HG02678 (cell line): ENCODE data around the gene CACNA1D.
A peak's percentile ranks its signal among the peaks of the same experiment; 100 is the strongest.

Source experiments
- ATAC-seq: cut with Tn5 transposase; IDR thresholded peaks from one replicate; pipeline ENCODE4 v1.9.1; 2021; ENCODE audit warnings: mild to moderate bottlenecking, moderate library complexity; ENCODE audit not compliant: unreplicated experiment

Gene CACNA1D

DNA sequence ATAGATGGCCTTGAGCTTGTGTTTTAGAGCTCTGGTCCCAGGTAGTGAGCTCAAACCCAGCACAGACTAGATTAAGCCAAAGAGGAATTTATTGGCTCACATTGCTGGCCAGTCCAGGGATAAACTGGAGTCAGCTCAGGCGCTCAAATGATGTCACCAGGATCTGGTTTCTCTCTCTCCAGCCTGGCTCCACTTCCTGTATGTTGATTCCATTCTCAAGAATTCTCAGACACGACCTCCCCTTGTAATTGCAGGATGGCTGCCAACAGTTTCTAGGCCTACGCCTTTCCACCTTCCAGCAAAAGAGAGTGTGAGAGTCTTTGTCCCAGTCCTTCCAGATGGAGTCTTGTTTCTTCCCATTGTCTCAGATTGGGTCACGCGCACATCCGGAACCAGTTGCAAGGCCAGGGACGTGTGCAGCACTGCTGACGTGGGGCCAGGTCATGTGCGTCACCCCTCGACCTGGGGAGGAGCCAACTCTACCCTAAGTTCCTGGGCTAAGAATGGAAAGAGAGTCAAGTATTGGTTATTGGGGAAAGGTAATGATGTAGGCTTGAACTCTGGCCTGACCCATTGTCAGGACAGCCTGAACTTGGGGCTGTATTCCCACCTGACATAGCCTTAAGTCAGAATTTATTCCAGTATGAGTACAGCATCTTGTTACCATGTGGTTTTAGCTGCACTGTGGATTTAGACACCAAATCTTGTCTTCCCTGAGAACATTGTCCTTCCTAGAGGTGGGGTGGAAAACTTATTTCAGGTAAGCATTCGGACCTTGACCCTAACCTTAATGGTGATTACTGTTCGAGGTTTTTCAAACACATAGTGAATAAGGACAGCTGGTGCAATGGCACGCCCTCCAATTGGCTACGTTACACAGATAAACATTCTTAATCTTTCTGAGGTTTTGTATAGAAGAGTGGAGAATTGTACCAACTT is 31.6 kb downstream of the CACNA1D start:
- no peak for ATAC-seq

DNA sequence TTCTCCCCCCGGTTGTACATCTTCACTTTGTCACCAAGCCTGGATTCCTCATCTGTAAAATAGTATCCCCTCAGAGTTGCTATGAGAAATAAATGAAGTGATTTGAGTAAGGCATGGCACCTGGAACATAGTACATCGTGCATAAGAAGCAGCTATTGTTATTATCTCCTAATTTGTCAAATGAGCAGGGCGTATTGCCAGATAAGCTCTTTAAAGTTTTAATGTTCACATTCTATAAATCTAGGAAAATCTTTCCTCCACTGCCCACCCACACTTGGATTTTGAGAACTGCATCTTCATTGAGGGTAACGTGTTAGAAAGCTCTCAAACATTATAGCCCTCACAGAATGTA is 32.3 kb downstream of the CACNA1D start:
- ATAC-seq: no peak

- no peak for ATAC-seq
Measured at GRCh38 chr3:53530205-53530604, 35.8 kb downstream of the CACNA1D start.

DNA sequence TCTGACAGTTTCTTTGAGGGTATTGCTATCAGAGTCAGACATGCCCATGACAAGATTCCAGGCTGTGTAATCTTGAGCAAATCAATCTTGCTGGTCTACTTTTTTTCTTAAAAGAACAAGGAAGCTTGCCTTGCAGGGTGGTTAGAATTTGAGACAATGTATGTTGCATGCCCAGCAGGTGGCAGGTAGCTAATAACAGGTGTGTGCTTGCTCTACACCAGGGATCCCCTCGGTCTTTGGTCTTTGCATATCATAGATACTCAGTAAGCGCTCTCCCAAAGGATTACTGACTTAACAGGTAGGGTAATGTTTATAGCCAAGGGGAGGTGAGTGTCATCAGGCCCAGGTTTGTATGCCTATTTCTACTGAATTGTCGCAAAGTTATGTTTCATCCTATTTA is 37.3 kb downstream of the CACNA1D start:
- no peak for ATAC-seq

GRCh38 chr3:53533472-53533871 is 39.1 kb downstream of the CACNA1D start:
- no peak for ATAC-seq

GRCh38 chr3:53534216-53534615 is 39.8 kb downstream of the CACNA1D start:
- ATAC-seq: no peak

DNA sequence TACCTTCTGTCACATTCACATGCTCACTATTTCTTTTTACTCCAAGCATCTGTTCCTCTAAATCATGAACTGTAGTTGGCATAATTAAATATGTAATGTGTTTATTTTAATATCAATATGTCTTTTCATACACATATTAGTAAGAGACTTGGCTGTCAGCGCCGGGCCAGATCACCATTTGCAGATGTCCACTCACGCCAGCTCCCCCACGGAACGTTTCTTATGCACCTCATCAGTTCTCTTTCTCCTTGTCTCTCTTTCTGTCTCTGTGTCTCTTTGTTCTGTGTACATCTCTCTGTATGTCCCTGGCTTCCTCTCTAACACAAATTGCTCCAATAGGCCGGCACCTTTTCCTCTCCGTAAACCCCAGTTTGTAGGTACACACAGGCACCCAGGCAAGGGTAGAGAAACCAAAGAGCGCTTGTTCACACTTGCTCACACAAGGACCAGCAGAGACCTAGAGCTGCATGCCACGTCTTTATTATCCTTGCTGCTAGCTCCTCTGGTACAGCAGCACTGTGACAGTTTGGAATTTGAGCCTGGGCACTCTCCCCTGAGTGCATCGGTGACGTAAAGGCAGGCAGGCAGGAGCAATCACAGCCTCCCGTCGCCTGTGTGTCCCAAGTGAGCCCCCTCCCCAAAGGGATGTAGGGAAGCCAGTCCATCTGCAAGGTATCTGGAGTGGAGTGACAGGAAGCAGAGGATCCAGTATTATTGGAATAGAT is 40.4 kb downstream of the CACNA1D start:
- no peak for ATAC-seq

GRCh38 chr3:53536282-53536681 is 41.9 kb downstream of the CACNA1D start:
- no peak for ATAC-seq

- no peak for ATAC-seq
Measured at GRCh38 chr3:53544357-53544756, 49.9 kb downstream of the CACNA1D start.

DNA sequence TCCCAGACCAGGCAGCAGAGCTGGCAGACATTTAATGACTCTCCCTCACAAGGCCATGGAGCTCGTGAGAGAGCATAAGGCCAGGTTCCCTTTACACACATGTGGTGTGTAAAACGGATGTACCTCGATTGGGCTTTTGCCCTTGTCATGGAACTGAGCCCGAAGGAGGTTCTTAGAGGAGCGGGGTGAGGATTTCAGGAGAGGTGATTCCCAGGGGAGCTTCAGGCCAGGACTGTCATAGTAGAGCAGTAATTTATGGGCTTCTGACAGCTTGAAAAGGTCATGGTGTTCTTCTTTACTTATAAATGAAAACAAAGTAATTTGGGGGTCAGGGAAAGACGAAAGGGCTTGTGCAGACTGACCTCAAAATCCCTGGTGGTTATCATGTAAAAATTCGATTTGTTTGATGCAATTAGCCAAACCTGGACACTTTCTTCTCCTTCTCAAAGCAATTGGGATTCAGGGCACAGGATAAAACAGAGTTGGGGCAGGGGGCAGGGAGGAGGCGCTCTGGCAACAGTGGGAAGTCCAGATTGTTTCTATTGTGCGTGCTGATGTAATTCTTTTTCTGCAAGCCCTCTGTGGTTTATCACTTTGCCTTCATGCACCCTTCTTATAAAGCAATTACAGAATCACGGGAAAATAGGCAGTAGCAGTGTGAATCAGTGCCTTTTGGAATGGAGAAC is 51.0 kb downstream of the CACNA1D start:
- ATAC-seq: no peak

- no peak for ATAC-seq
Measured at GRCh38 chr3:53545996-53546359, 51.6 kb downstream of the CACNA1D start.

DNA sequence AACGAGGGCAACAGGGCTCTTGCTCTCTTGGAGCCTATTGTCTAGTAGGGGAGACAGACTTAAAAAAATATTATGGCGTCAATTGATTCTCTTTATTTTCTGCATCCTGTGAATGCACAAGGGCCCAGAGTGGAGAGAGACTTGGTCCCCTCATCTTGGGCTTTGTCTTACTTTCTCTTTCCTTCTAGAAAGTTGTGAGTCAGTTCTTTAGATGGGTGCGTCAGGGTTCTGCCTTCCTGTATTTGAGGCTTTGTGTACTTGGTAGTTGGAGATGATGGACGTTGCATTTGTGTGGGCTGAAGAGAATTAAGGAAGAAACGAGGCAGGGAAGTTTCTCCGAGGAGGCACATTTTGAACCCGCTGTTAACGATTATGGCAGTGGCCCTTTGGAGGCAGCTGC is 52.9 kb downstream of the CACNA1D start:
- ATAC-seq: no peak

- ATAC-seq: no peak
Measured at GRCh38 chr3:53550005-53550620, 55.7 kb downstream of the CACNA1D start.

- no peak for ATAC-seq
Measured at GRCh38 chr3:53551324-53551723, 56.9 kb downstream of the CACNA1D start.

DNA sequence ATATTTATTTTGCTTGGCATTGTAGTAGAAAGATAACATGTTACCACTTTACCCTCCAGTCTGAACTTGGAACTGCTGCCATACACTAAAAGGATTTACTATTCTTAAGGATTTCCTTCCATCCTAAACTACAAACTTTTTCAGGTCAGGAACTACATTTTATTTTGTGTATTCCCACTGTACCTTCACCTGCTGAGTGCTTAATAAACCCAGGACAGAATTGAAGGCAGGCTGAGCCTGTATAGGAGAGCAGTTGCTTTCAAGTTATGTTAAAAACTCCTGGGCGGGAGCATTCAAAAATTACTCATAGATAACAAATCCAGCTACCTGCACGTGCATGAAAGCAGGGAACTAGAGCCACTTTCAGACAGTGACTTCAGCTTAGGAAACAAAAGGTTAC is 58.3 kb downstream of the CACNA1D start:
- no peak for ATAC-seq

- no peak for ATAC-seq
Measured at GRCh38 chr3:53553200-53553599, 58.8 kb downstream of the CACNA1D start.

DNA sequence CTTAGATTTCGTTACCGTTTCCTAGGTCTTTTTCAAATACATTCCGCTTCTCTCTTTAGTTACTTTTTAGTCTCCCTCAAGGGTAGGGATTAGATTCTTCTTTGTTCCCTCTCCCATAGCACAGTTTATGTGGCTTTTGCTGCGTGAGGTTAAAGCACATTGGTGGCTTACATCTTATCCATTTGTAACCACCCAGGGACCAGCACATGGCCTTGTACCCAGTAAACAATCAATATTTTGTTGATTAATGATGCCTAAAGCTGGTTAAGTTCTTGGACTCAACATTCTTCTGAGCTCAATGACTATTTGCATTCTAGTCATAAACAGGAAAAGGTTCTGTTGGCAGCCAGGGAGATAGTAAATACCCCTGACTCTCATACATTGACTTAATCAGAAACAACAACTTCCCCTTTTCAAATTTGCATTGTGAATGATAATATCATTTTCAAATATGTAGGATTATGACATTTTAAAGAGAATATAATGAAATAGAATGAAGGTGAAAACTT is 60.2 kb downstream of the CACNA1D start:
- ATAC-seq: peak; percentile 76

- ATAC-seq: peak; percentile 76
Measured at GRCh38 chr3:53555068-53555588, 60.7 kb downstream of the CACNA1D start.

DNA sequence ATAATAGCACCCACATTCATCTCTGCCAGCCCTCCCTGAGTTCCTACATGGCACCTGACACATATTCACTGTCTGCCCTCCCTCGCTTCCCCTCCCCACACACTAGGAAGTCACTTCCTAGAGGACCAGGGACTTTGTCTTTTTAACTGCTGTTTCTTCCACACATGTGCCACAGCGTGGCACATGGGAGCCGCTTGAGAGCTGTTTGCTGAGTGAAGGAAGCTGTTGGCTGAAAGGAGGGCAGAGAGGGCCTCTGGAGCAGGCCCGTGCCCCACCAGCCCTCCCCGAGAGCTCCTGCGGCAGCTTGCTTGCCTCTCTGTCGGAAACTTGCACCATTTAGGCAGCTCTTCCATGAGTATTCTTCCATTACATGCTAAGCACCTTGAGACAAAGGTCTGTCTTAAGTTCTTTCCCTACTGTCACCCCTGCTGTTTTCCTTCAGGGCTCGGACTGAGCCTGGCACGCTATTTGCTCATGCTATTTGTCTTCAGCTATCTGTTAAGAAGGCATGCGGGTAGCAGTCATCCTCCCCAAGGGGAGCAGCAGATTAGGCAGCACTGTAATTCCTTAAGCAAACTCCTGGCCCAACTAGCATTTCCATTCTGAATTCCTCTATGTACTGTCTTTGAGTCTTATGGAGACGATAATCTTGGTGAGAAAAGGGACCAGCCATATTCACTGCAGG is 72.2 kb downstream of the CACNA1D start:
- ATAC-seq: no peak

DNA sequence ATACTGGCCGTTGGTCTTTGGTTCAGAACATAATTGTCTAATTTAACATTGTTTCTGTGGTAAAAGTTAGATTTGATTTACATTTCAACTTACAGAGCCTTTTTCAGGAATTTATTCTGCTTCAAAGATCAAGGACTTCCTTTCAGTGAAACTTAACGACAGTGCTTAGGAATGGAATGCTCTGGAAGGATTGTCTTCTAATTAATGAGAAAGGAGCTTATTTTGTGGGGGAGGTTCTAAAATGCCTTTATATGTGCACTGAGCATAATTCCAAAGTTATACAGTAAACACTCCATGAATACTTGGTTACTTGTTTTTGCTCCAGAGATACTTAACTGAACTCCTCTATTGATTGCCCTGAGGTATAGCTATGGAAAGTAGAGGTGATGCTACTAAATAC is 75.7 kb downstream of the CACNA1D start:
- ATAC-seq: no peak
